ENCODE results near the gene FAM20C.

The FAM20C gene

GRCh38 chr7:302054-302992, 110.0 kb downstream of the FAM20C start:
- Histone ChIP-seq H3K4me1 (peaks cover 0 to 13% (median 9%) of the 10 kb centered on the region in 10 experiments; a peak in 11 of 20 replicates), H3K27ac (no peak overlapping the region), H4K20me1 (no peaks in the 10 kb centered on the region; a peak in 1 of 22 replicates), H3K36me3 (no peaks in the 10 kb centered on the region), H3K27me3 (no peaks in the 10 kb centered on the region), H3K9ac (no peak overlapping the region), H3K9me3 (replicated peaks in 1 of 11) (peaks cover 1 to 5% (median 4%) of the 10 kb centered on the region in 11 experiments), H3K4me3 (no peak overlapping the region), H3K4me2 (no peak overlapping the region)
- TF ChIP-seq Cebpa-rat (IDR thresholded peaks at IDR 0.05), result no peak

- Histone ChIP-seq H3K27me3 (no peaks in the 10 kb centered on the region), H3K9me3 (replicated peaks in 1 of 11) (peaks cover 13 to 16% (median 15%) of the 10 kb centered on the region in 11 experiments)
- TF ChIP-seq Cebpa-rat (IDR thresholded peaks at IDR 0.05), result no peak
Observed at GRCh38 chr7:303425-303824, 111.1 kb downstream of the FAM20C start.

GRCh38 chr7:303884-304573, 111.7 kb downstream of the FAM20C start:
- Histone ChIP-seq H3K4me2 (no peak overlapping the region), H4K20me1 (no peaks in the 10 kb centered on the region; a peak in 1 of 22 replicates), H3K36me3 (no peaks in the 10 kb centered on the region), H3K4me3 (no peak overlapping the region), H3K9me3 (replicated peaks in 1 of 11) (peaks cover 19 to 22% (median 21%) of the 10 kb centered on the region in 11 experiments), H3K27me3 (no peaks in the 10 kb centered on the region), H3K9ac (no peak overlapping the region), H3K4me1 (peaks cover 0 to 13% (median 9%) of the 10 kb centered on the region in 10 experiments; a peak in 11 of 20 replicates), H3K27ac (no peak overlapping the region)
- no peak for TF ChIP-seq Cebpa-rat (IDR thresholded peaks at IDR 0.05)

More at GRCh38 chr7:303425-303824, 111.1 kb downstream of the FAM20C start:
- H3K4me3 ChIP-seq, result no peak overlapping the region
- H3K27ac ChIP-seq, result no peak overlapping the region
- H4K20me1 ChIP-seq, result no peaks in the 10 kb centered on the region; a peak in 1 of 22 replicates
- no peak overlapping the region for H3K4me2 ChIP-seq
- no peak overlapping the region for H3K9ac ChIP-seq
- no peaks in the 10 kb centered on the region for H3K36me3 ChIP-seq
- H3K4me1 ChIP-seq, result peaks cover 0 to 13% (median 9%) of the 10 kb centered on the region in 10 experiments; a peak in 11 of 20 replicates

- peaks cover 0 to 13% (median 9%) of the 10 kb centered on the region in 10 experiments; a peak in 11 of 20 replicates for H3K4me1 ChIP-seq
- H3K4me2 ChIP-seq, result no peak overlapping the region
- H4K20me1 ChIP-seq, result no peaks in the 10 kb centered on the region; a peak in 1 of 22 replicates
- H3K27me3 ChIP-seq, result no peaks in the 10 kb centered on the region
- no peak overlapping the region for H3K27ac ChIP-seq
- H3K4me3 ChIP-seq, result no peak overlapping the region
- no peak for TF ChIP-seq Cebpa-rat (IDR thresholded peaks at IDR 0.05)
- peaks cover 26 to 30% (median 29%) of the 10 kb centered on the region in 11 experiments for H3K9me3 ChIP-seq (replicated peaks in 1 of 11)
- H3K9ac ChIP-seq, result no peak overlapping the region
- H3K36me3 ChIP-seq, result no peaks in the 10 kb centered on the region
Observed at GRCh38 chr7:304574-305409, 112.4 kb downstream of the FAM20C start.

GRCh38 chr7:305410-306151, 113.2 kb downstream of the FAM20C start:
- H3K9ac ChIP-seq, result no peak overlapping the region
- no peak overlapping the region for H3K4me2 ChIP-seq
- H3K27me3 ChIP-seq, result no peaks in the 10 kb centered on the region
- H4K20me1 ChIP-seq, result no peaks in the 10 kb centered on the region; a peak in 1 of 22 replicates
- peaks cover 0 to 13% (median 9%) of the 10 kb centered on the region in 10 experiments; a peak in 11 of 20 replicates for H3K4me1 ChIP-seq
- H3K36me3 ChIP-seq, result no peaks in the 10 kb centered on the region
- no peak overlapping the region for H3K4me3 ChIP-seq
- H3K27ac ChIP-seq, result no peak overlapping the region
- H3K9me3 ChIP-seq (replicated peaks in 1 of 11), result peaks cover 27 to 33% (median 29%) of the 10 kb centered on the region in 11 experiments
- TF ChIP-seq Cebpa-rat (IDR thresholded peaks at IDR 0.05), result no peak

GRCh38 chr7:307970-308369, 115.6 kb downstream of the FAM20C start:
- no peak overlapping the region for H3K9ac ChIP-seq
- no peak overlapping the region for H3K27ac ChIP-seq
- H3K4me3 ChIP-seq, result no peak overlapping the region
- H3K27me3 ChIP-seq, result no peaks in the 10 kb centered on the region
- no peak overlapping the region for H3K4me2 ChIP-seq
- TF ChIP-seq Cebpa-rat (IDR thresholded peaks at IDR 0.05), result no peak
- H4K20me1 ChIP-seq, result no peaks in the 10 kb centered on the region
- H3K36me3 ChIP-seq, result no peaks in the 10 kb centered on the region
- no peaks in the 10 kb centered on the region for H3K4me1 ChIP-seq
- H3K9me3 ChIP-seq (replicated peaks in 1 of 11), result peaks cover 27 to 33% (median 29%) of the 10 kb centered on the region in 11 experiments

- peaks cover 27 to 33% (median 29%) of the 10 kb centered on the region in 11 experiments for H3K9me3 ChIP-seq (replicated peaks in 1 of 11)
- no peak for TF ChIP-seq Cebpa-rat (IDR thresholded peaks at IDR 0.05)
Observed at GRCh38 chr7:309586-310228, 117.3 kb downstream of the FAM20C start.

More at GRCh38 chr7:309586-310228, 117.3 kb downstream of the FAM20C start:
- no peak overlapping the region for H3K4me2 ChIP-seq
- H3K36me3 ChIP-seq, result no peaks in the 10 kb centered on the region
- H3K27ac ChIP-seq, result no peak overlapping the region
- H3K9ac ChIP-seq, result no peak overlapping the region
- no peaks in the 10 kb centered on the region for H3K27me3 ChIP-seq
- H4K20me1 ChIP-seq, result no peaks in the 10 kb centered on the region
- H3K4me1 ChIP-seq, result no peaks in the 10 kb centered on the region
- no peak overlapping the region for H3K4me3 ChIP-seq
